HG03439 (cell line): ENCODE data around the gene TDRD1.
"Not testable (repeated sequence)": the region's sequence is repeated elsewhere in the genome, so short reads cannot be mapped to it uniquely, and the experiment has no call there.

Experiments used
- ATAC-seq: cut with Tn5 transposase; IDR thresholded peaks from one replicate; pipeline ENCODE4 v1.9.1; 2021; ENCODE audit warnings: mild to moderate bottlenecking, moderate library complexity; ENCODE audit not compliant: unreplicated experiment

TDRD1 gene, protein sequence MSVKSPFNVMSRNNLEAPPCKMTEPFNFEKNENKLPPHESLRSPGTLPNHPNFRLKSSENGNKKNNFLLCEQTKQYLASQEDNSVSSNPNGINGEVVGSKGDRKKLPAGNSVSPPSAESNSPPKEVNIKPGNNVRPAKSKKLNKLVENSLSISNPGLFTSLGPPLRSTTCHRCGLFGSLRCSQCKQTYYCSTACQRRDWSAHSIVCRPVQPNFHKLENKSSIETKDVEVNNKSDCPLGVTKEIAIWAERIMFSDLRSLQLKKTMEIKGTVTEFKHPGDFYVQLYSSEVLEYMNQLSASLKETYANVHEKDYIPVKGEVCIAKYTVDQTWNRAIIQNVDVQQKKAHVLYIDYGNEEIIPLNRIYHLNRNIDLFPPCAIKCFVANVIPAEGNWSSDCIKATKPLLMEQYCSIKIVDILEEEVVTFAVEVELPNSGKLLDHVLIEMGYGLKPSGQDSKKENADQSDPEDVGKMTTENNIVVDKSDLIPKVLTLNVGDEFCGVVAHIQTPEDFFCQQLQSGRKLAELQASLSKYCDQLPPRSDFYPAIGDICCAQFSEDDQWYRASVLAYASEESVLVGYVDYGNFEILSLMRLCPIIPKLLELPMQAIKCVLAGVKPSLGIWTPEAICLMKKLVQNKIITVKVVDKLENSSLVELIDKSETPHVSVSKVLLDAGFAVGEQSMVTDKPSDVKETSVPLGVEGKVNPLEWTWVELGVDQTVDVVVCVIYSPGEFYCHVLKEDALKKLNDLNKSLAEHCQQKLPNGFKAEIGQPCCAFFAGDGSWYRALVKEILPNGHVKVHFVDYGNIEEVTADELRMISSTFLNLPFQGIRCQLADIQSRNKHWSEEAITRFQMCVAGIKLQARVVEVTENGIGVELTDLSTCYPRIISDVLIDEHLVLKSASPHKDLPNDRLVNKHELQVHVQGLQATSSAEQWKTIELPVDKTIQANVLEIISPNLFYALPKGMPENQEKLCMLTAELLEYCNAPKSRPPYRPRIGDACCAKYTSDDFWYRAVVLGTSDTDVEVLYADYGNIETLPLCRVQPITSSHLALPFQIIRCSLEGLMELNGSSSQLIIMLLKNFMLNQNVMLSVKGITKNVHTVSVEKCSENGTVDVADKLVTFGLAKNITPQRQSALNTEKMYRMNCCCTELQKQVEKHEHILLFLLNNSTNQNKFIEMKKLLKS

GRCh38 chr10:114179148-114179547 is at the start of gene TDRD1:
Gene TDRD1 (plus strand): TSS chr10:114179353. CDS start chr10:114187832, 8,479 bp downstream.
- no peak for ATAC-seq

DNA sequence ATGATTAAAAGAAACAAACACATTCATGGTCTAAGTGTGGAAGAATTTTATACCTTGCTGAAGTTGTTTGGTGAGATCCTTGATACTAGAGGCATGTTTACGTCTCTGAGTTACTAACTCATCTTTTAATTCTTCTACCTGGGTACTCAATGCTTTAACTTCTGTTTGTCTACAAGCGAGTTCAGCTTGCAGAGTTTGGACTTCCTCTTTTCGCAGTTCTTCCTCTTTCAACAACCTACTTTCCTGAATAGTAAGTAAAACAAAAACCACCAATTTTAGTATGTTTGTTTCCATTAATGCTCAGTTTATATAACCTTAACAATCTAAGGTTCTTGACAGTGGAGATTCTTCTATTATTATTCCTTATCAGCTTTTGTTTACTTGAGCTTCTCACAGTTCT is 48.1 kb upstream of the TDRD1 start:
- peak; percentile 64 for ATAC-seq

GRCh38 chr10:114135476-114135875 is 43.7 kb upstream of the TDRD1 start:
- ATAC-seq = no peak

DNA sequence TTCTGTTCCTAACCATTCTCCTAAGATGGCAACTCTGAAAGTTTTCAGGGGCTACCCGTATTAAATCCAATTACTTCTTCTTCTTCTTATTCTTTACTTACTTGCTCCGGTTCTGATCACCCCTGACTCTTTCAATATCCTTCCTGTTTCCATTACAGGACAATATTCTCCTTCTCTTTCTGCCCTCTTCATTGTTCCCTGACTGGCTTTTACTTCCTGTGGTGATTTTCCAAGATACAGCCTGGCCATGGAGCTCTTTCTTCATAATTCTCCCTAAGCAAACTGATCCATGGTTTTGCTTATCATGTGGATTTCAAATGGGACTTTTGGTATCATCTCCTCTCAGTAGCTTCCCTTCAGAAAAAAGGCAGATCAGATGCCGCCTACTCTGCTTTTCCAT is 40.6 kb upstream of the TDRD1 start:
- ATAC-seq = no peak

GRCh38 chr10:114140036-114140435 is 39.1 kb upstream of the TDRD1 start:
- ATAC-seq = no peak

- not testable (repeated sequence) for ATAC-seq
Observed at GRCh38 chr10:114140827-114141226, 38.3 kb upstream of the TDRD1 start.

DNA sequence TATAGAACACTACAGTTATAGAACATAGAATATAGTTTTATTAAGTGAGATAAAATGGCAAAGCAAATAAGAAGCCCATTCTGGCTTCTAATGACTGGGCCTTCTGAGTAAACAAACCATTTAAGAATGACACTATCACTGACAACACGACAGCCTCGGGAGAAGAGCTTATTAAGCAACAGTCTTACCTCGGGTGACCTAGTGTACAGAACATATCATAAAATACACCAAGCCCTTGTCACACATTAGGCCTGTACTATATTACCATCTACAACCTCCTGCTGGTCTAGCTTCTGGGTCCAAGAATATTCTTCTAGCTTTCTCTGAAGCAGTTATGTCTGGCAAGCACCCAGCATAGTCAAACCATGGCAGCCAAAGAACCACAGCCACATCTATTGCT is 37.1 kb upstream of the TDRD1 start:
- ATAC-seq = no peak

DNA sequence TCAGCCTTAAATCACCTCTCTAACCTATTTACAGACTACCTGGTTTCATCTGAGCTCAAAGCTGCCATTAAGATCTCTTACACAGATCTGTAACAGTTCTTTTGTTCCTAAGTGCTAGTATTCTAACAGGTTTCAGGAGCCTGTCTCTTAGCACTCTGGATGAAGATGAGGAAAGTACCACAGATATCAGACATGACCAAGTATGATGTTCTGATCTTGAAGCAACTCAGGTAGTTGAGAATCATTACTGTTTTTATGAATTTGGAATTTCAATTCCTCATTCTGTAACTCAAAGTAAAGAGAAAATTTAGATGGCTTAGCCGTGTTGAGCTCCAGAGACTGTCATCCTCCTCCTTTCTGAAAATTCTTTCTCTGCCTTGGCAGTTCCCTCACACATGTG is 36.0 kb upstream of the TDRD1 start:
- ATAC-seq = no peak

- not testable (repeated sequence) for ATAC-seq
Observed at GRCh38 chr10:114149476-114149875, 29.7 kb upstream of the TDRD1 start.

GRCh38 chr10:114151486-114151885 is 27.7 kb upstream of the TDRD1 start:
- no peak for ATAC-seq

GRCh38 chr10:114151892-114152291 is 27.3 kb upstream of the TDRD1 start:
- ATAC-seq = no peak

DNA sequence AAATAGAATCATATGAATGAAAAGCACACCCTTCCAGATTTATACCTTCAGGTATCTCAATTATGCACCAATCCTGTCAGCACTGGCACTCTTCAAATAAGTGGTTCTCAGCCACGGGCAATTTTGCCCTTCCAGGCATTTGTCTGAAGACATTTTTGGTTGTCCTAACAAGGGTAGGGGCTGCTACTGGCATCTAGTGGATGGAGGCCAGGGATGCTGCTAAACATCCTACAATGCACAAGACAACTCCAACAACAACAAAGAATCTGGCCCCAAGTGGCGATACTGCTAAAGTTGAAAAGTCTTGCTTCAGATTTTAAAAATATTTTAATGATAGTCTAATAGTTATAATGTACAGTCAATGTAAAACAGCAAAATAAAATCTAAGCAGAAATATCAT is 21.2 kb upstream of the TDRD1 start:
- ATAC-seq = no peak

GRCh38 chr10:114163062-114163461 is 16.1 kb upstream of the TDRD1 start:
- no peak for ATAC-seq

DNA sequence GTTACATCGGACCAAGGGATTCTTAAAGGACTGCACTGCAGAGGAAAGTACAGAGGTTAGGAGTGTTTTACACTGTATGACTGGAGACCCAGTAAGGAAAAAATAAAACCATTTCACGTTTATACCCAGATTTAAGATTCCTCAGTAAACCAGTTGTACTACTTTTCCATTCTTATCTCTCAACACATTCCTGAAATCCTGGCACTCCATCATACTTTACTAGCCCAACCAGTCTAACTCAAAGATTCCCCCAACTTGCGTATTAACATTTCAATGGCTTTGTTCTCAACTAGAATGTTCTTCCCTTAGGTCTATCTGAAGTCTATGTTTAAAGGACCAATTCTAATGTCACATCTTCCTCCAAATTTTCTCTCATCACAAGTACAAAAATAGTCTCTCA is 13.1 kb upstream of the TDRD1 start:
- no peak for ATAC-seq

DNA sequence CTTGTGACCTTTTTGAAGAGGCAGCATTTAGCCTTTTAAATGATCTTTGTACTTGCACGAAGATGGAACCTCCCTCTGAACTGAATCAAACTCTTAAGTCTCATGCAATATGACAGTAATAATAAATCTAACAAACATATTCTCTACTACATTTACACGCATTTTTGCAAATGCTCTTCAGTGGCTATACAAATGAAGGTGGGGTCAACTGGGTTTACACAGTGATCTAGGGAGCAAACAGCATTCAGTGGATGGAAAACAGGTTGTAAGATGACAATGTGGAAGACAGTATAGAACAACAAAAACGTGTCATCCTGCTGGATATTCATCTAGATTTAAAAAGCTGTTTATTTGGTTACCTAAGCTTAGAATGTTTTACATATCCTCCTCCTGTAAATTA is 12.7 kb upstream of the TDRD1 start:
- ATAC-seq = no peak

GRCh38 chr10:114167985-114168384 is 11.2 kb upstream of the TDRD1 start:
- no peak for ATAC-seq

DNA sequence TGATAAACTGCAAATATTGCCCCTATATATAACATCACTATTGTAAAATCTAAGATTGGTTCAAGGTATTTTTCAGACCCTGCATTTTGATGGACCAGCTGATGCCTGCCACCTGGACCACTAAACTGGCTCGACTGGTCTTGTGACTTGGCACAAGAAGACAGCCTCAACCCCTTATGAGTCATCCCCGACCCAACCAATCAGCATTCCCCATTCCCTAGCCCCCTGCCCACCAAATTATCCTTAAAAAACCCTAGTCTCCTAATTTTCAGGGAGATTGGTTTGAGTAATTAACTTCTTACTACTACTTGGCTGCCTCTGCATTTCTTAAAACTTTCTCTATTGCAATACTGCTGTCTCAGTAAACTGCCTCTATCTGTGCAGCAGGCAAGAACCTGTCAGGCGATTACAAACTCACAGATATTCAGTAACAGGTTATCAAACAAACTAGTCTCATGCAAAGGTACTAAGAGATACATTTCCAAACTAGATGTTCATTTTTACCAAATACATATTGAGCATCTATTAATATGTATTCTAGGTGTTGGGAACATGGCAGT is 10.6 kb upstream of the TDRD1 start:
- no peak for ATAC-seq

- ATAC-seq = no peak
Observed at GRCh38 chr10:114172216-114172615, 6.9 kb upstream of the TDRD1 start.

GRCh38 chr10:114172776-114173602 is 6.2 kb upstream of the TDRD1 start:
- no peak for ATAC-seq

- ATAC-seq = peak; percentile 1
Observed at GRCh38 chr10:114173603-114173920, 5.6 kb upstream of the TDRD1 start.
